ENCODE data around the gene ADAMTS16.

DNA sequence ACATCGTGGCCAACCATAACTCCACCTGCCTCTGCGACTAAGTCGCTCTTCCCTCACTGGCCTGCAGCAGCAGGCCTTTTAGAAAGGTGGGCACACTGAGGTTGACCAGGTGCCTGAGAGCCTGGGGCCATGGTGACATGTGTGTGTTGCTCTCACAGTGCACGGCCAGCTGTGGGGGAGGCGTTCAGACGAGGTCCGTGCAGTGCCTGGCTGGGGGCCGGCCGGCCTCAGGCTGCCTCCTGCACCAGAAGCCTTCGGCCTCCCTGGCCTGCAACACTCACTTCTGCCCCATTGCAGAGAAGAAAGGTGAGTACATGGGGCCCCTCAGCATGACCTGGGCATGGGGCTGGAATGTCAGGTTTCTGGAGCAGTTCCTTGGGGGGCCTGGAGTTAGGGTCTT is 177.8 kb downstream of the ADAMTS16 start:
- TF ChIP-seq POLR2A (IDR thresholded peaks at IDR 0.05) (no peak), POLR2AphosphoS5 (IDR thresholded peaks at IDR 0.05) (no peak)
- TF ChIP-seq, protein P1, sequence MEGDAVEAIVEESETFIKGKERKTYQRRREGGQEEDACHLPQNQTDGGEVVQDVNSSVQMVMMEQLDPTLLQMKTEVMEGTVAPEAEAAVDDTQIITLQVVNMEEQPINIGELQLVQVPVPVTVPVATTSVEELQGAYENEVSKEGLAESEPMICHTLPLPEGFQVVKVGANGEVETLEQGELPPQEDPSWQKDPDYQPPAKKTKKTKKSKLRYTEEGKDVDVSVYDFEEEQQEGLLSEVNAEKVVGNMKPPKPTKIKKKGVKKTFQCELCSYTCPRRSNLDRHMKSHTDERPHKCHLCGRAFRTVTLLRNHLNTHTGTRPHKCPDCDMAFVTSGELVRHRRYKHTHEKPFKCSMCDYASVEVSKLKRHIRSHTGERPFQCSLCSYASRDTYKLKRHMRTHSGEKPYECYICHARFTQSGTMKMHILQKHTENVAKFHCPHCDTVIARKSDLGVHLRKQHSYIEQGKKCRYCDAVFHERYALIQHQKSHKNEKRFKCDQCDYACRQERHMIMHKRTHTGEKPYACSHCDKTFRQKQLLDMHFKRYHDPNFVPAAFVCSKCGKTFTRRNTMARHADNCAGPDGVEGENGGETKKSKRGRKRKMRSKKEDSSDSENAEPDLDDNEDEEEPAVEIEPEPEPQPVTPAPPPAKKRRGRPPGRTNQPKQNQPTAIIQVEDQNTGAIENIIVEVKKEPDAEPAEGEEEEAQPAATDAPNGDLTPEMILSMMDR (IDR thresholded peaks at IDR 0.05): no peak
